Measurements from ENCODE around the gene SPI1.

- TF ChIP-seq, protein P1, sequence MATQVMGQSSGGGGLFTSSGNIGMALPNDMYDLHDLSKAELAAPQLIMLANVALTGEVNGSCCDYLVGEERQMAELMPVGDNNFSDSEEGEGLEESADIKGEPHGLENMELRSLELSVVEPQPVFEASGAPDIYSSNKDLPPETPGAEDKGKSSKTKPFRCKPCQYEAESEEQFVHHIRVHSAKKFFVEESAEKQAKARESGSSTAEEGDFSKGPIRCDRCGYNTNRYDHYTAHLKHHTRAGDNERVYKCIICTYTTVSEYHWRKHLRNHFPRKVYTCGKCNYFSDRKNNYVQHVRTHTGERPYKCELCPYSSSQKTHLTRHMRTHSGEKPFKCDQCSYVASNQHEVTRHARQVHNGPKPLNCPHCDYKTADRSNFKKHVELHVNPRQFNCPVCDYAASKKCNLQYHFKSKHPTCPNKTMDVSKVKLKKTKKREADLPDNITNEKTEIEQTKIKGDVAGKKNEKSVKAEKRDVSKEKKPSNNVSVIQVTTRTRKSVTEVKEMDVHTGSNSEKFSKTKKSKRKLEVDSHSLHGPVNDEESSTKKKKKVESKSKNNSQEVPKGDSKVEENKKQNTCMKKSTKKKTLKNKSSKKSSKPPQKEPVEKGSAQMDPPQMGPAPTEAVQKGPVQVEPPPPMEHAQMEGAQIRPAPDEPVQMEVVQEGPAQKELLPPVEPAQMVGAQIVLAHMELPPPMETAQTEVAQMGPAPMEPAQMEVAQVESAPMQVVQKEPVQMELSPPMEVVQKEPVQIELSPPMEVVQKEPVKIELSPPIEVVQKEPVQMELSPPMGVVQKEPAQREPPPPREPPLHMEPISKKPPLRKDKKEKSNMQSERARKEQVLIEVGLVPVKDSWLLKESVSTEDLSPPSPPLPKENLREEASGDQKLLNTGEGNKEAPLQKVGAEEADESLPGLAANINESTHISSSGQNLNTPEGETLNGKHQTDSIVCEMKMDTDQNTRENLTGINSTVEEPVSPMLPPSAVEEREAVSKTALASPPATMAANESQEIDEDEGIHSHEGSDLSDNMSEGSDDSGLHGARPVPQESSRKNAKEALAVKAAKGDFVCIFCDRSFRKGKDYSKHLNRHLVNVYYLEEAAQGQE (IDR thresholded peaks at IDR 0.05; ENCODE audit: low read depth), result no peak
- TF ChIP-seq RAD21 (IDR thresholded peaks at IDR 0.05; ENCODE audit: low read depth) (no peak), ZBTB7A (IDR thresholded peaks at IDR 0.05; ENCODE audit: low read depth) (no peak), EP300 (IDR thresholded peaks at IDR 0.05; ENCODE audit: borderline replicate concordance) (no peak), EGR1 (IDR thresholded peaks at IDR 0.05) (no peak), CREB1 (IDR thresholded peaks at IDR 0.05; ENCODE audit: low read depth) (no peak), CEBPB (IDR thresholded peaks at IDR 0.05) (no peak), MAX (IDR thresholded peaks at IDR 0.05) (no peak), TAF1 (IDR thresholded peaks at IDR 0.05; ENCODE audit: low read depth) (no peak), TCF12 (IDR thresholded peaks at IDR 0.05; ENCODE audit: low read depth) (no peak), YY1 (IDR thresholded peaks at IDR 0.05; ENCODE audit: low read depth) (no peak), NFIC (IDR thresholded peaks at IDR 0.05) (no peak)
Measured at GRCh38 chr11:47348131-47348802, 30.1 kb downstream of the SPI1 start.

Measured in Ishikawa (cell line).